Body of pancreas (tissue), 4 donors: Measurements from ENCODE around the gene WDR86. TPM values are rescaled to one million over a fixed set of nuclear protein-coding genes. Genes with fewer than 3 reads are reported as not detected.

Experiments
- ATAC-seq: fragments of 150-250 bp; one replicate; pipeline ENCODE4 v1.9.1; 2016
- DNase-seq, 4 donors: peaks; one replicate each; pipeline ENCODE4 v3.0.0-alpha.2; 2019
- H3K27ac ChIP-seq, 4 donors: fragments of 200-600 bp; sonication (generic); 1 replicate in 3 of 4; 2 replicates in 1 of 4; pipeline versions ENCODE4 v1.5.1 to v1.6.1; 2016 to 2019; ENCODE audit warnings: mild to moderate bottlenecking in 1 of 4, mixed read lengths in 1 of 4, moderate library complexity in 1 of 4
- H3K27me3 ChIP-seq, 2 donors: fragments of 200-600 bp; sonication (generic); one replicate each; pipeline ENCODE4 v1.6.0; 2016; ENCODE audit warnings: mild to moderate bottlenecking in 1 of 2
- H3K36me3 ChIP-seq, 2 donors: fragments of 200-600 bp; sonication (generic); replicated peaks in 1 of 2; 2 replicates each; pipeline ENCODE4 v1.5.1; 2016; ENCODE audit warnings: low read depth in 2 of 2; ENCODE audit not compliant: insufficient read depth in 1 of 2
- H3K4me1 ChIP-seq: fragments of 200-600 bp; sonication (generic); one replicate; pipeline ENCODE4 v1.6.0; 2016
- H3K4me3 ChIP-seq, 2 donors: fragments of 200-600 bp; sonication (generic); 1 replicate in 1 of 2; 2 replicates in 1 of 2; pipeline ENCODE4 v1.5.1; 2016 to 2019
- H3K9me3 ChIP-seq, 3 donors: fragments of 200-600 bp; sonication (generic); 1 replicate in 2 of 3; 2 replicates in 1 of 3; pipeline ENCODE4 v1.5.1; 2016
- CTCF ChIP-seq, 7 experiments: fragments of 450-650 bp in 4 of 7; fragments of 200-600 bp in 3 of 7; sonication (generic) in 3 of 7; IDR thresholded peaks; one replicate each; pipeline ENCODE4 v1.5.1; 2016 to 2019; ENCODE audit warnings: antibody characterized with exemption in 7 of 7
- POLR2A ChIP-seq, 3 donors: fragments of 450-650 bp; IDR thresholded peaks; one replicate each; pipeline ENCODE4 v1.6.1; 2016; ENCODE audit warnings: antibody characterized with exemption in 3 of 3, mild to moderate bottlenecking in 2 of 3
- WGBS, 2 donors: methylation state at CpG; one replicate each; pipeline ENCODE4 v1.1.5; 2017; 5-methylcytosine and 5-hydroxymethylcytosine counted together
- intact Hi-C: fragments of 100-400 bp; cut with DNase I; formaldehyde crosslinking; loops from one replicate; pipeline ENCODE4 v1.15.1; 2023
- total RNA-seq, 2 donors: library from RNA; depleted of rRNA; stranded (reverse); fragments of >200 nt; gene quantifications; one replicate each; pipeline ENCODE4 v1.1.0, GENCODE V29; 2016

WDR86 gene
- total RNA-seq, 2 donors from 2014 or later, result 3.9 to 11.2 TPM

GRCh38 chr7:151431281-151431767, 21.5 kb upstream of the WDR86 start:
- H3K4me1 ChIP-seq, result peaks cover 23% of the 10 kb centered on the region
- H3K27ac ChIP-seq, result no peak overlapping the region
- no peaks in the 10 kb centered on the region for H3K27me3 ChIP-seq
- TF ChIP-seq POLR2A (IDR thresholded peaks at IDR 0.05), result no peak
- TF ChIP-seq CTCF (IDR thresholded peaks at IDR 0.05), result no peak
- no peaks in the 10 kb centered on the region for H3K9me3 ChIP-seq
- 85 to 91% methylated on average over 5 to 13 of the region's 13 CpGs for WGBS, 2 donors
- H3K36me3 ChIP-seq, result no peaks in the 10 kb centered on the region
- intact Hi-C loops, result no loop called here
- ATAC-seq, result no peak
- H3K4me3 ChIP-seq, result no peak overlapping the region
- DNase-seq, result no peak

- intact Hi-C loops, result no loop called here
- 96 to 97% methylated on average over 11 to 16 of the region's 16 CpGs for WGBS, 2 donors
- no peaks in the 10 kb centered on the region for H3K36me3 ChIP-seq
- ATAC-seq, result no peak
- no peak for TF ChIP-seq POLR2A (IDR thresholded peaks at IDR 0.05)
- TF ChIP-seq CTCF (IDR thresholded peaks at IDR 0.05), result no peak
- no peak overlapping the region for H3K27ac ChIP-seq
- no peaks in the 10 kb centered on the region for H3K27me3 ChIP-seq
- no peaks in the 10 kb centered on the region for H3K9me3 ChIP-seq
- H3K4me3 ChIP-seq, result no peak overlapping the region
- H3K4me1 ChIP-seq, result peaks cover 23% of the 10 kb centered on the region
- no peak for DNase-seq
Observed at GRCh38 chr7:151430391-151431205, 20.8 kb upstream of the WDR86 start.

GRCh38 chr7:151429560-151430331, 19.9 kb upstream of the WDR86 start:
- Histone ChIP-seq H3K9me3 (no peaks in the 10 kb centered on the region), H3K4me1 (peaks cover 15% of the 10 kb centered on the region), H3K4me3 (no peak overlapping the region), H3K27me3 (no peaks in the 10 kb centered on the region), H3K27ac (no peak overlapping the region), H3K36me3 (no peaks in the 10 kb centered on the region)
- peak; percentile 20 for ATAC-seq
- intact Hi-C loops, result no loop called here
- DNase-seq, result peak in 3 of 4 donors; percentile 53 to 62 (median 59)
- 22 to 29% methylated on average over 9 to 10 of the region's 10 CpGs for WGBS, 2 donors
- no peak for TF ChIP-seq POLR2A (IDR thresholded peaks at IDR 0.05)
- no peak for TF ChIP-seq CTCF (IDR thresholded peaks at IDR 0.05)

GRCh38 chr7:151429237-151429559, 19.4 kb upstream of the WDR86 start:
- Histone ChIP-seq H3K27me3 (no peaks in the 10 kb centered on the region), H3K27ac (no peak overlapping the region), H3K4me3 (no peak overlapping the region), H3K9me3 (no peaks in the 10 kb centered on the region), H3K4me1 (peaks cover 15% of the 10 kb centered on the region), H3K36me3 (no peaks in the 10 kb centered on the region)
- whole genome bisulfite sequencing, 2 donors, result 65 to 80% methylated on average over 5 of the region's 5 CpGs
- TF ChIP-seq POLR2A (IDR thresholded peaks at IDR 0.05) (no peak), CTCF (IDR thresholded peaks at IDR 0.05) (no peak)
- ATAC-seq, result no peak
- intact Hi-C loops, result no loop called here
- no peak for DNase-seq
